Neural progenitor cell (in vitro differentiated cells): Measurements from ENCODE around the gene HIVEP1. TPM values are rescaled to one million over a fixed set of nuclear protein-coding genes. Genes with fewer than 3 reads are reported as not detected.

ENCODE experiments used
- DNase-seq: peaks from one replicate; pipeline ENCODE4 v3.0.0-alpha.2; 2016; ENCODE audit warnings: low spot score
- H2AFZ ChIP-seq: fragments of 200-600 bp; sonication (generic); replicated peaks from 2 replicates; pipeline ENCODE4 v1.6.1; 2016; ENCODE audit warnings: antibody characterized with exemption
- H3F3A ChIP-seq: fragments of 200-600 bp; sonication (generic); 2 replicates; pipeline ENCODE4 v1.6.1; 2016; ENCODE audit warnings: antibody characterized with exemption, low read depth
- H3K27ac ChIP-seq: fragments of 200-600 bp; sonication (generic); 2 replicates; pipeline ENCODE4 v1.5.1; 2016; ENCODE audit warnings: mild to moderate bottlenecking
- H3K27me3 ChIP-seq: fragments of 200-600 bp; sonication (generic); 2 replicates; pipeline ENCODE4 v1.6.1; 2016; ENCODE audit warnings: mild to moderate bottlenecking, moderate library complexity
- H3K36me3 ChIP-seq: fragments of 200-600 bp; sonication (generic); 2 replicates; pipeline ENCODE4 v1.5.1; 2016
- H3K4me1 ChIP-seq: fragments of 200-600 bp; sonication (generic); 2 replicates; pipeline ENCODE4 v1.6.1; 2016; ENCODE audit warnings: mixed run types
- H3K4me2 ChIP-seq: fragments of 200-600 bp; sonication (generic); 2 replicates; pipeline ENCODE4 v1.6.1; 2016
- H3K4me3 ChIP-seq: fragments of 200-600 bp; sonication (generic); 2 replicates; pipeline ENCODE4 v1.5.1; 2016
- H3K79me2 ChIP-seq: fragments of 200-600 bp; sonication (generic); 2 replicates; pipeline ENCODE4 v1.6.1; 2016; ENCODE audit warnings: low read depth
- H3K9ac ChIP-seq: fragments of 200-600 bp; sonication (generic); 2 replicates; pipeline ENCODE4 v1.6.1; 2016
- H3K9me3 ChIP-seq: fragments of 200-600 bp; sonication (generic); 2 replicates; pipeline ENCODE4 v1.5.1; 2016; ENCODE audit warnings: low read depth
- H4K20me1 ChIP-seq: fragments of 200-600 bp; sonication (generic); 2 replicates; pipeline ENCODE4 v1.6.1; 2016; ENCODE audit warnings: low read depth
- H3K27ac Mint-ChIP-seq: 3 replicates; pipeline ENCODE4 v1.8.0; 2021; ENCODE audit warnings: mixed read lengths
- H3K27me3 Mint-ChIP-seq: 2 replicates; pipeline ENCODE4 v1.8.0; 2022; ENCODE audit warnings: low read depth, mild to moderate bottlenecking, inconsistent platforms, moderate library complexity, mixed read lengths; ENCODE audit not compliant: insufficient read depth
- H3K36me3 Mint-ChIP-seq: 3 replicates; pipeline ENCODE4 v1.8.0; 2021; ENCODE audit warnings: mixed read lengths
- H3K4me1 Mint-ChIP-seq: 3 replicates; pipeline ENCODE4 v1.8.0; 2021; ENCODE audit warnings: mixed read lengths
- H3K4me3 Mint-ChIP-seq: 3 replicates; pipeline ENCODE4 v1.8.0; 2021; ENCODE audit warnings: mild to moderate bottlenecking, moderate library complexity, mixed read lengths
- H3K9me3 Mint-ChIP-seq: 3 replicates; pipeline ENCODE4 v1.8.0; 2020; ENCODE audit warnings: mixed read lengths
- EZH2 ChIP-seq: fragments of 200-600 bp; sonication (generic); IDR thresholded peaks from 2 replicates; pipeline ENCODE4 v1.6.1; 2017; ENCODE audit warnings: antibody characterized with exemption, mild to moderate bottlenecking, moderate library complexity
- EZH2phosphoT487 ChIP-seq: fragments of 200-600 bp; sonication (generic); IDR thresholded peaks from 2 replicates; pipeline ENCODE4 v1.6.1; 2017; ENCODE audit warnings: antibody characterized with exemption
- total RNA-seq: library from RNA; depleted of rRNA; stranded (reverse); fragments of >200 nt; gene quantifications from 2 replicates; pipeline ENCODE4 v1.2.3, GENCODE V29; 2015; ENCODE audit warnings: low replicate concordance
- TF ChIP-seq, protein P1 (sequence below): fragments of 200-600 bp; sonication (generic); IDR thresholded peaks from 2 replicates; pipeline ENCODE4 v1.5.1; 2017; ENCODE audit warnings: antibody characterized with exemption, mild to moderate bottlenecking

Gene HIVEP1
- total RNA-seq, 1 donor from 2014 or later, result 23.3 TPM

DNA sequence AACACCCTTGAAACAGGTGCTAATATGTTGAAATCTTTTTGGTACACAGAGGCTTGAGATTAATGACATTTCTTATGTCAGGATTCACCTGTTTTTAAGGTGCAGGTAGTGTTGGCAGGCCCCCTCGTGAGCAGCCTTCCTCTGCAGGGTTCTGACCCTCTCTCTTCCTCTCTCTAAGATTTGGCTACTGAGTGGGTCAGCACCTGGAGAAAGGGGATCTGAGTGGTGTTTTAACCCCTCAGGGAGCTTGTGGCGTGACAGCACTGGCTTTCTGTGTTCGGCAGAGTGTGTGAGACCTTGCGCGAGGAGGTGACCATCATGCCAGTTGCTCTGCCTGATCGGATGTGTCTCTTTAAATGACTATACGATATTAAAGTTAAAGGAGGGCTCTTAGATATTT is 37.1 kb downstream of the HIVEP1 start:
- Mint-ChIP-seq H3K4me3 (no peak overlapping the region), H3K27me3 (no peaks in the 10 kb centered on the region), H3K4me1 (peaks cover 5% of the 10 kb centered on the region), H3K27ac (no peak overlapping the region), H3K9me3 (no peaks in the 10 kb centered on the region), H3K36me3 (peaks cover 12% of the 10 kb centered on the region)
- no peak overlapping the region for H3K4me3 ChIP-seq
- peaks cover 93% of the 10 kb centered on the region for H3K79me2 ChIP-seq
- no peak overlapping the region for H3K9ac ChIP-seq
- no peaks in the 10 kb centered on the region for H3K36me3 ChIP-seq
- H3K27me3 ChIP-seq, result no peaks in the 10 kb centered on the region
- peaks cover 8% of the 10 kb centered on the region for H4K20me1 ChIP-seq
- no peaks in the 10 kb centered on the region for H3F3A ChIP-seq
- no peaks in the 10 kb centered on the region for H3K4me1 ChIP-seq
- DNase-seq, result no peak
- TF ChIP-seq, protein P1, sequence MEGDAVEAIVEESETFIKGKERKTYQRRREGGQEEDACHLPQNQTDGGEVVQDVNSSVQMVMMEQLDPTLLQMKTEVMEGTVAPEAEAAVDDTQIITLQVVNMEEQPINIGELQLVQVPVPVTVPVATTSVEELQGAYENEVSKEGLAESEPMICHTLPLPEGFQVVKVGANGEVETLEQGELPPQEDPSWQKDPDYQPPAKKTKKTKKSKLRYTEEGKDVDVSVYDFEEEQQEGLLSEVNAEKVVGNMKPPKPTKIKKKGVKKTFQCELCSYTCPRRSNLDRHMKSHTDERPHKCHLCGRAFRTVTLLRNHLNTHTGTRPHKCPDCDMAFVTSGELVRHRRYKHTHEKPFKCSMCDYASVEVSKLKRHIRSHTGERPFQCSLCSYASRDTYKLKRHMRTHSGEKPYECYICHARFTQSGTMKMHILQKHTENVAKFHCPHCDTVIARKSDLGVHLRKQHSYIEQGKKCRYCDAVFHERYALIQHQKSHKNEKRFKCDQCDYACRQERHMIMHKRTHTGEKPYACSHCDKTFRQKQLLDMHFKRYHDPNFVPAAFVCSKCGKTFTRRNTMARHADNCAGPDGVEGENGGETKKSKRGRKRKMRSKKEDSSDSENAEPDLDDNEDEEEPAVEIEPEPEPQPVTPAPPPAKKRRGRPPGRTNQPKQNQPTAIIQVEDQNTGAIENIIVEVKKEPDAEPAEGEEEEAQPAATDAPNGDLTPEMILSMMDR, result no peak
- TF ChIP-seq EZH2, result no peak
- no peak for TF ChIP-seq EZH2phosphoT487
- H3K27ac ChIP-seq, result no peak overlapping the region
- no peak overlapping the region for H2AFZ ChIP-seq
- no peaks in the 10 kb centered on the region for H3K9me3 ChIP-seq
- no peak overlapping the region for H3K4me2 ChIP-seq

DNA sequence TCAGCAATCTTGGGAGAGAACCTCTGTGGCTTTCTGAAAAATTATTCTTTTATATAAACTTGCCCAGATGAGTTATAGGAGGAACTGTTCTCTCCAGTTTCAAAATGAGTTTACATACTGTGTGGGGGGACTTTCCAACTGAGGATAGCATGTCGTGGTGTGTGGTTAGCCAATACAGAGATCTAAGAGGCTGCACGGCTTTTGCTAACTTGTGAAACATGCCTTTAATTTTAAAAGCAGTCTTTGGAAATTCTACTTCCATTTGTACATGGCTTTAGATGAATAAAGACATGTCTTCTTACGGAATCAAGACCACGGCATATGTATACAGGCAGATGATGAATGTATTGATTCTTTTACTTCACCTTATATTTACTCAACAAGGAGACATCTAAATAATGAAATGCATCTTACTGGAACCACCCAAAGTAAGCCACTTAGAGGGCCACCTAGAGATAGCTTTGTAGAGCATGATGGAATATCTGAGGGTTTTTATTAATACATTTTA is 39.8 kb downstream of the HIVEP1 start:
- Histone ChIP-seq H3K4me3 (no peak overlapping the region), H3K27ac (no peak overlapping the region), H4K20me1 (peaks cover 3% of the 10 kb centered on the region), H3K4me2 (no peak overlapping the region), H3K27me3 (no peaks in the 10 kb centered on the region), H3K79me2 (peaks cover 80% of the 10 kb centered on the region), H3K9ac (no peak overlapping the region), H2AFZ (no peak overlapping the region), H3F3A (no peaks in the 10 kb centered on the region), H3K4me1 (no peaks in the 10 kb centered on the region), H3K9me3 (no peaks in the 10 kb centered on the region), H3K36me3 (no peaks in the 10 kb centered on the region)
- H3K27ac Mint-ChIP-seq, result no peak overlapping the region
- no peaks in the 10 kb centered on the region for H3K9me3 Mint-ChIP-seq
- H3K36me3 Mint-ChIP-seq, result peaks cover 8% of the 10 kb centered on the region
- DNase-seq, result no peak
- no peaks in the 10 kb centered on the region for H3K4me1 Mint-ChIP-seq
- H3K27me3 Mint-ChIP-seq, result no peaks in the 10 kb centered on the region
- no peak for TF ChIP-seq EZH2phosphoT487
- TF ChIP-seq EZH2, result no peak
- TF ChIP-seq, protein P1, result no peak
- H3K4me3 Mint-ChIP-seq, result no peak overlapping the region

DNA sequence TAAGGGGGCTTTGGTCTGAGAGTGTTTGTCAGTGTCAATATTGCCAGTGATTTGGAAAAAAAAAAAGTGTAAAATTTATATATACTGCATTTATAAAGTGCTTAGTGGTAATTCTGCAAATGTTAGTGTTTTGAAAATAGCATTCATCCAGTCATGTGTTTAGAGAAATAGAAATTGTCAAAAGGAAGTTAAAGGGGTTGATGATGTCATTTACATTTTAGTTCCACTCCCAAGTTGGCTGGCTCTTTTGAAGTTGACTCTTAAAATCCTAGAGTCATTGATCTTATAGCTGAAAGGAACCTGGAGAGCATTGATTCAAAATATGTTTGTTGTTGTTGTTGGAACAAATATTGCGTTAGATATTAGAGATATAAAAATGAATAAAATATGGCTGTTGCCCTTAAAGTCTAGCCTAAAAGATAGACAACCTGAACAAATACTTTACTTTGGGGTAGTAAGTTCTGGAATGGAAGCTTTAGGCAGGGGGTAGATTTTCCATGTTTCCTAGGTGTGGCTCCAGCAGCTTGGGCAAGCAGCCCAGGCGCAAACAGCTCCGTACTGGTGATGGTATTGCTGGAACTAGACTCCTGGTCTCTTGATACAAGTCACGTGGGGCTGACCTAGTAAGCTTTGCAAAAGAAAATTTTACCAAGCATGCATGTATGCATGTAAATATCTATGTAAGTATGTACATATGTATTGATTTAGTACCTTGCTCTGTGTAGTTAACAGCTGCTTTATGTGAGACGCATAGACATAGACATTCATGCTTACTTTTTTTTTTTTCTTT is 46.3 kb downstream of the HIVEP1 start:
- no peaks in the 10 kb centered on the region for H3K27me3 ChIP-seq
- Mint-ChIP-seq H3K9me3 (no peaks in the 10 kb centered on the region), H3K4me1 (peaks cover 23% of the 10 kb centered on the region), H3K27me3 (no peaks in the 10 kb centered on the region), H3K27ac (no peak overlapping the region), H3K4me3 (no peak overlapping the region), H3K36me3 (peaks cover 1% of the 10 kb centered on the region)
- H3K4me1 ChIP-seq, result peaks cover 11% of the 10 kb centered on the region
- no peaks in the 10 kb centered on the region for H3K36me3 ChIP-seq
- peaks cover 36% of the 10 kb centered on the region for H4K20me1 ChIP-seq
- H3F3A ChIP-seq, result no peaks in the 10 kb centered on the region
- DNase-seq, result no peak
- H3K4me3 ChIP-seq, result no peak overlapping the region
- no peak overlapping the region for H3K4me2 ChIP-seq
- no peak overlapping the region for H3K27ac ChIP-seq
- TF ChIP-seq EZH2 (no peak), EZH2phosphoT487 (no peak)
- TF ChIP-seq, protein P1, result no peak
- H3K9me3 ChIP-seq, result no peaks in the 10 kb centered on the region
- peaks cover 86% of the 10 kb centered on the region for H3K79me2 ChIP-seq
- H2AFZ ChIP-seq, result no peak overlapping the region
- H3K9ac ChIP-seq, result no peak overlapping the region
